Heart left ventricle (tissue), 16 donors: ENCODE results near the gene ZNF451. TPM values are rescaled to one million over a fixed set of nuclear protein-coding genes. Genes with fewer than 3 reads are reported as not detected.

Source experiments
- ATAC-seq, 4 donors: fragments of 200-7000 bp; cut with Tn5 transposase; one replicate each; pipeline ENCODE4 v1.9.1; 2020 to 2022; ENCODE audit warnings: moderate library complexity in 4 of 4, mild to moderate bottlenecking in 3 of 4, moderate number of reproducible peaks in 1 of 4
- DNase-seq, 5 donors: peaks; one replicate each; pipeline ENCODE4 v3.0.0-alpha.2; 2020
- H3K27ac ChIP-seq, 12 donors: fragments of 200-600 bp; sonication (generic) in 4 of 12; one replicate each; pipeline versions ENCODE4 v1.5.0 to v1.8.0; 2016 to 2022; ENCODE audit warnings: mild to moderate bottlenecking in 2 of 12
- H3K27me3 ChIP-seq, 9 donors: fragments of 200-600 bp; sonication (generic) in 2 of 9; one replicate each; pipeline versions ENCODE4 v1.5.1 to v1.8.0; 2016 to 2022; ENCODE audit warnings: mild to moderate bottlenecking in 3 of 9
- H3K36me3 ChIP-seq, 9 donors: fragments of 200-600 bp; sonication (generic) in 2 of 9; one replicate each; pipeline versions ENCODE4 v1.5.0 to v1.8.0; 2018 to 2022; ENCODE audit warnings: mild to moderate bottlenecking in 2 of 9
- H3K4me1 ChIP-seq, 12 donors: fragments of 200-600 bp; sonication (generic) in 4 of 12; one replicate each; pipeline versions ENCODE4 v1.5.0 to v1.8.0; 2016 to 2022; ENCODE audit warnings: mild to moderate bottlenecking in 3 of 12
- H3K4me3 ChIP-seq, 12 donors: fragments of 200-600 bp; sonication (generic) in 4 of 12; one replicate each; pipeline versions ENCODE4 v1.5.0 to v1.8.0; 2017 to 2022; ENCODE audit warnings: mild to moderate bottlenecking in 9 of 12, moderate library complexity in 4 of 12
- H3K9me3 ChIP-seq, 12 donors: fragments of 200-600 bp; sonication (generic) in 4 of 12; one replicate each; pipeline versions ENCODE4 v1.5.0 to v1.8.0; 2016 to 2022; ENCODE audit warnings: mild to moderate bottlenecking in 1 of 12
- POLR2A ChIP-seq, 2 donors: fragments of 450-650 bp; IDR thresholded peaks; one replicate each; pipeline ENCODE4 v1.6.1; 2017; ENCODE audit warnings: antibody characterized with exemption in 2 of 2, mild to moderate bottlenecking in 2 of 2, moderate library complexity in 2 of 2
- WGBS, 4 donors: extraction: QIAGEN DNeasy Blood & Tissue Kit in 2 of 4; methylation state at CpG; one replicate each; pipeline versions ENCODE4 v1.1.5 to v1.1.7; 2013 to 2018; 5-methylcytosine and 5-hydroxymethylcytosine counted together
- intact Hi-C, 10 donors: fragments of 100-400 bp; cut with DNase I; formaldehyde crosslinking; loops; one replicate each; pipeline versions ENCODE4 v1.11.1 to v1.14.2; 2022
- polyA plus RNA-seq, 2 donors: library from polyadenylated mRNA; stranded (reverse); fragments of 200-250 nt; gene quantifications; one replicate each; pipeline ENCODE4 v1.2.3, GENCODE V29; 2013
- total RNA-seq, 9 donors: library from RNA; depleted of rRNA in 2 of 9; stranded (reverse); fragments of >200 nt in 2 of 9; fragmentation: NEBNext Ultra II Directional in 3 of 9; extraction: Animal tissue kit (Norgen Biotek cat#: 25700) in 3 of 9; gene quantifications; one replicate each; pipeline versions ENCODE4 v1.1.0 to v1.2.4, GENCODE V29; 2016 to 2023
- TF ChIP-seq, protein P1 (sequence below), 12 donors: fragments of 200-600 bp; sonication (generic) in 4 of 12; IDR thresholded peaks; one replicate each; pipeline versions ENCODE4 v1.5.0 to v1.8.0; 2018 to 2022; ENCODE audit warnings: antibody characterized with exemption in 12 of 12, mild to moderate bottlenecking in 5 of 12
- donor health status: ischemic (EF 13 %, LVEDD 7.1; RV severe dilation, severe dysfunction).
- donor health status: healthy with polysubstance abuse.
- donor health status: DM: no; HTN: yes; CAD: no.
- donor health status: DM: no; HTN: no; CAD: no.
- donor health status: ischemic (EF 25% LVEDD 6.9; RV normal size, moderate dysfunction).
- donor health status: ischemic (EF 25% LVEDD 5.7; RV mildly dilated, moderate dysfunction).
- donor health status: healthy.
- donor health status: DM: yes; HTN: yes; CAD: no.
- donor health status: ischemic (EF 35%, LVEDD 5.7; RV mildly dilated, moderate dysfunction).
- donor health status: nonischemic (EF 11% LVEDD 7.7; RV severe dilation, severe dysfunction).
- donor health status: DM: yes; HTN: yes; CAD: no.
- donor health status: PGD.
- donor health status: ischemic (EF 29% LVEDD 5.4; RV normal size, mild dysfunction).
- donor health status: nonischemic (EF 23%, LVEDD 6.1; RV moderate dilation, normal function).

The ZNF451 gene
- total and polyA plus RNA-seq, 11 donors: 8.8 to 37.1 (median 21.4) TPM

DNA sequence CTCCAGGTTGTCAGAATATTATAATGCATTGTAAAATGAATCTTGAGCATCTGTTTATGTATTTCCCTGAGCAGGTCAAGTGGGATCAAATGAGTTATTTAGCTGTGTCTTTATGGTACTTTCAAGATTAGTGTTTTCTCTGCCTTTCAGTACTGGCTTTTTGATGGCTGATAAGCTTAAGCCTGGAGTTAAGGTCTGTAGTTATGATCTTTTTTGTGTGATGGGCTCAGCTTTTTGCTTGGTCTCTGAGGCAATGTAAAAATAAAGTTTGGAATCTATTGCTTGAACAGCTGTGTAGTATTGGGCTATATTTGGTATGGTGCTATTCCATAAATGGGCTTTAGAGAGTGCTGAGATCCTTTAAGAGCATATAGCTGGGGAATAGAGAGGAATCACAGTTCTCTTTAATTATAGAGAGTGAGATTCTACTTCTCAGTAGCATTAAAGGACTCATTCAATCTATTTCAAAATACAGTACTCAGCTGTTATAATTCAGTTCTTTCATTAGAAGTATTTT, 40.7 kb downstream of the ZNF451 start:
- TF ChIP-seq, protein P1, sequence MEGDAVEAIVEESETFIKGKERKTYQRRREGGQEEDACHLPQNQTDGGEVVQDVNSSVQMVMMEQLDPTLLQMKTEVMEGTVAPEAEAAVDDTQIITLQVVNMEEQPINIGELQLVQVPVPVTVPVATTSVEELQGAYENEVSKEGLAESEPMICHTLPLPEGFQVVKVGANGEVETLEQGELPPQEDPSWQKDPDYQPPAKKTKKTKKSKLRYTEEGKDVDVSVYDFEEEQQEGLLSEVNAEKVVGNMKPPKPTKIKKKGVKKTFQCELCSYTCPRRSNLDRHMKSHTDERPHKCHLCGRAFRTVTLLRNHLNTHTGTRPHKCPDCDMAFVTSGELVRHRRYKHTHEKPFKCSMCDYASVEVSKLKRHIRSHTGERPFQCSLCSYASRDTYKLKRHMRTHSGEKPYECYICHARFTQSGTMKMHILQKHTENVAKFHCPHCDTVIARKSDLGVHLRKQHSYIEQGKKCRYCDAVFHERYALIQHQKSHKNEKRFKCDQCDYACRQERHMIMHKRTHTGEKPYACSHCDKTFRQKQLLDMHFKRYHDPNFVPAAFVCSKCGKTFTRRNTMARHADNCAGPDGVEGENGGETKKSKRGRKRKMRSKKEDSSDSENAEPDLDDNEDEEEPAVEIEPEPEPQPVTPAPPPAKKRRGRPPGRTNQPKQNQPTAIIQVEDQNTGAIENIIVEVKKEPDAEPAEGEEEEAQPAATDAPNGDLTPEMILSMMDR (IDR thresholded peaks at IDR 0.05): peak in 2 of 12 donors; percentile 7 to 12
- no peak for TF ChIP-seq POLR2A (IDR thresholded peaks at IDR 0.05)
- intact Hi-C loops: loop anchor here in 1 of 10 donors (2.0 kb wide), 1 partner anchor 42 kb away; the partner anchor contains the start of gene BAG2
- Histone ChIP-seq H3K9me3 (no peaks in the 10 kb centered on the region), H3K4me3 (no peak overlapping the region), H3K27ac (no peak overlapping the region), H3K4me1 (peaks cover 0 to 16% (median 11%) of the 10 kb centered on the region in 12 donors), H3K36me3 (peaks cover 0 to 54% (median 44%) of the 10 kb centered on the region in 9 donors), H3K27me3 (no peaks in the 10 kb centered on the region)
- DNase-seq (no peak), ATAC-seq (peak in 2 of 4 donors; percentile 58 to 62)

DNA sequence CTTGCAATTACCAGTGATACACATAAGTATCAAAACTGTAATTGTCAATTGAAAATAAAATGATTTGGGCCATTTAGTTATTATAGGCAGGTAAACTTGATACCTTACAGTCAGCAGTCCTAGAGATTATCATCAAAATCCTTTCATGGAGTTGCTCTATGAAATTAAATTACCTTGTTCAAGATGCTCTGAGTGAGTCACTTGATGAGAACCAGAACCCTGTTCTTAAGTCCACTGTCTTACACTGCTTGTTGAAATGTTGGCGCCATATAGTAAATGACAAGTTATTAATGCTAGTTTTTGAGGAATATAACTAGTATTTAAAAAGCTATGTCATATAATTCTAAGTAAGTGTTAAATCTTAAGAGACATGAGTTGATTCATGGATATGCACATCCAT, 45.0 kb downstream of the ZNF451 start:
- H3K9me3 ChIP-seq: no peaks in the 10 kb centered on the region
- no peak overlapping the region for H3K27ac ChIP-seq
- intact Hi-C loops: no loop called here
- no peaks in the 10 kb centered on the region for H3K27me3 ChIP-seq
- TF ChIP-seq POLR2A (IDR thresholded peaks at IDR 0.05): no peak
- TF ChIP-seq, protein P1 (IDR thresholded peaks at IDR 0.05): no peak
- WGBS, 4 donors: 97 to 100% (median 99%) methylated on average over 1 of the region's 1 CpG
- ATAC-seq: no peak
- no peak overlapping the region for H3K4me3 ChIP-seq
- peaks cover 0 to 65% (median 53%) of the 10 kb centered on the region in 9 donors for H3K36me3 ChIP-seq
- no peak for DNase-seq
- H3K4me1 ChIP-seq: peaks cover 0 to 16% (median 11%) of the 10 kb centered on the region in 12 donors

DNA sequence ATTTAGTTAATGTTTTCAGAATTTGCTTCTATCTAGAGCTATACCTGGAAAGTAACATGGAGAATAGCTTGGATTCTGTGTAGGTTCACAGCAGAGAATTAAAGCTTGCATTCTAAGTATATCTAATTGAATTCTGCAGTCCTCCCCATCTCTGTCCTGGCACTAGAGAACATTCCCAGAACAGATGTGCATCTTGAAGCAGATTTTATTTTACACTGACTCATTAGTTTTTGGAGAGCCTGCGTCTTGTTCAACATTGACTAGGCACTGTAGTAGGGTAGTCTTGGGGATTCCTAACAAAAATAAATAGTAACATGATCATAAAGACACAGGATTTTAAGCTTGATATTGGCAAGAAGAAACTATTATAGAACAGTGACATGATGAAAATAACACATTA, 45.9 kb downstream of the ZNF451 start:
- intact Hi-C loops: no loop called here
- Histone ChIP-seq H3K4me1 (peaks cover 0 to 8% (median 5%) of the 10 kb centered on the region in 12 donors), H3K36me3 (peaks cover 0 to 65% (median 55%) of the 10 kb centered on the region in 9 donors), H3K4me3 (no peak overlapping the region), H3K27me3 (no peaks in the 10 kb centered on the region), H3K27ac (no peak overlapping the region), H3K9me3 (no peaks in the 10 kb centered on the region)
- WGBS, 4 donors: 81 to 94% (median 89%) methylated on average over 1 of the region's 1 CpG
- ATAC-seq (no peak), DNase-seq (no peak)
- TF ChIP-seq POLR2A (IDR thresholded peaks at IDR 0.05): no peak
- TF ChIP-seq, protein P1 (IDR thresholded peaks at IDR 0.05): no peak

DNA sequence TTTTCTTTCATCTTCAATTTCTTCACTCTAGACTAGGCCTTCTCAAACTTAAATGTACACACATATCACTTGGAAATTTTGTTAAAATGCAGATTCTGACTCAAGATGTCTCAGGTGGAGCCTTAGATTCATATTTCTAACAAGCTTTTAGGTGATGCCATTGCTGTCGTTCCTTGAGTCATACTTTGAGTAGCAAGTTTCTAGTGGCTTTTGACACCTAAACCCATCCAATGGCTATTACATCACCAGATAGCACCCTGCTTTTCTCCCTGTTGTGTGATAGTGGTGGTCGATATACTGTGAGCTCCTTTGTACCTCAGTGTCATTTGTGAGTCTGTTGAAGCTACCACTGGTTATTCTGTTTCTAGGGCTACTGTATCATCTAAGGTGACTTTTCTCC, 47.4 kb downstream of the ZNF451 start:
- intact Hi-C loops: no loop called here
- H3K9me3 ChIP-seq: no peaks in the 10 kb centered on the region
- H3K36me3 ChIP-seq: peaks cover 0 to 74% (median 64%) of the 10 kb centered on the region in 9 donors
- whole genome bisulfite sequencing, 4 donors: 91 to 100% (median 94%) methylated on average over 2 of the region's 2 CpGs
- H3K4me1 ChIP-seq: no peaks in the 10 kb centered on the region
- no peak overlapping the region for H3K27ac ChIP-seq
- ATAC-seq: no peak
- no peaks in the 10 kb centered on the region for H3K27me3 ChIP-seq
- no peak for TF ChIP-seq POLR2A (IDR thresholded peaks at IDR 0.05)
- TF ChIP-seq, protein P1 (IDR thresholded peaks at IDR 0.05): no peak
- DNase-seq: no peak
- no peak overlapping the region for H3K4me3 ChIP-seq
